CD4-positive, alpha-beta T cell (primary cell): ENCODE measurements around the gene NECTIN4. TPM values are rescaled to one million over a fixed set of nuclear protein-coding genes. Genes with fewer than 3 reads are reported as not detected.

Source experiments
- ATAC-seq: fragments of 200-7000 bp; cut with Tn5 transposase; one replicate; pipeline ENCODE4 v1.10.0; 2022; ENCODE audit warnings: mild to moderate bottlenecking; ENCODE audit not compliant: poor library complexity
- CTCF ChIA-PET: fragments of 350-600 bp; sonication (Branson Sonifier 250); formaldehyde crosslinking; loops from one replicate; lab custom pipeline; 2021; ENCODE audit warnings: antibody characterized with exemption, inconsistent platforms; lab: Charles Lee
- POLR2A ChIA-PET: fragments of 350-600 bp; sonication (Branson Sonifier 250); formaldehyde crosslinking; loops from one replicate; lab custom pipeline; 2021; ENCODE audit warnings: antibody characterized with exemption, inconsistent platforms; lab: Charles Lee
- DNase-seq, 14 experiments: peaks; one replicate each; pipeline ENCODE4 v3.0.0-alpha.2; 2013 to 2020; ENCODE audit warnings: mixed read lengths in 2 of 14
- H3K27ac ChIP-seq, 2 donors: one replicate each; pipeline versions ENCODE4 v1.5.1 to v1.7.0; 2013; ENCODE audit warnings: low read length in 2 of 2, low read depth in 1 of 2, mild to moderate bottlenecking in 1 of 2
- H3K27me3 ChIP-seq, 2 experiments: 1 replicate in 1 of 2; 2 replicates in 1 of 2; pipeline versions ENCODE4 v1.6.1 to v1.7.0; 2013; ENCODE audit warnings: low read length in 2 of 2, control low read depth in 1 of 2, mild to moderate bottlenecking in 1 of 2, moderate library complexity in 1 of 2; ENCODE audit not compliant: insufficient read depth in 2 of 2, control insufficient read depth in 1 of 2
- H3K36me3 ChIP-seq: one replicate; pipeline ENCODE4 v1.6.1; 2013; ENCODE audit warnings: low read length, control low read depth; ENCODE audit not compliant: insufficient read depth
- H3K4me1 ChIP-seq: one replicate; pipeline ENCODE4 v1.6.1; 2013; ENCODE audit warnings: low read length, control low read depth; ENCODE audit not compliant: insufficient read depth
- H3K4me3 ChIP-seq: one replicate; pipeline ENCODE4 v1.5.1; 2013; ENCODE audit warnings: mild to moderate bottlenecking, low read length, moderate library complexity
- H3K9me3 ChIP-seq, 2 experiments: 1 replicate in 1 of 2; 2 replicates in 1 of 2; pipeline versions ENCODE4 v1.6.1 to v1.7.0; 2013; ENCODE audit warnings: low read length in 2 of 2, mild to moderate bottlenecking in 2 of 2, control low read depth in 1 of 2, moderate library complexity in 1 of 2; ENCODE audit not compliant: control insufficient read depth in 1 of 2, insufficient read depth in 1 of 2
- H3K27ac Mint-ChIP-seq: one replicate; pipeline ENCODE4 v1.8.0; 2020; ENCODE audit warnings: mixed read lengths
- H3K27me3 Mint-ChIP-seq: one replicate; pipeline ENCODE4 v1.8.0; 2021; ENCODE audit warnings: mixed read lengths
- H3K36me3 Mint-ChIP-seq: one replicate; pipeline ENCODE4 v1.8.0; 2021; ENCODE audit warnings: low read depth, mixed read lengths
- H3K4me1 Mint-ChIP-seq: one replicate; pipeline ENCODE4 v1.8.0; 2021; ENCODE audit warnings: low read depth, mixed read lengths
- H3K4me3 Mint-ChIP-seq: one replicate; pipeline ENCODE4 v1.8.0; 2020; ENCODE audit warnings: mild to moderate bottlenecking, mixed read lengths
- H3K9me3 Mint-ChIP-seq: one replicate; pipeline ENCODE4 v1.8.0; 2020; ENCODE audit warnings: mixed read lengths
- intact Hi-C, 2 experiments: fragments of 100-400 bp; cut with DNase I in 1 of 2; cut with micrococcal nuclease in 1 of 2; formaldehyde crosslinking; loops; one replicate each; pipeline versions ENCODE4 v1.15.1 to v1.9.0; 2023 to 2025; cut with DNase I, micrococcal nuclease
- total RNA-seq, 174 experiments: library from RNA in 2 of 174; stranded (reverse) in 2 of 174; gene quantifications; one replicate each; pipeline ENCODE4 v1.2.3 and lab custom pipeline; 2021 to 2026
- TF ChIP-seq, protein P1 (sequence below): fragments of 200-600 bp; IDR thresholded peaks from one replicate; pipeline ENCODE4 v1.8.0; 2022; ENCODE audit warnings: antibody characterized with exemption, mild to moderate bottlenecking

NECTIN4 gene
- total RNA-seq, 2 experiments from 2014 or later: 0.22 TPM

- POLR2A ChIA-PET: interaction anchor here (1.0 to 8.4 kb wide), 2 partner anchors 10 to 17 kb away, joined by 4 to 295 read pairs; partner anchors contain the start of gene ARHGAP30
- Mint-ChIP-seq H3K27ac (no peak overlapping the region), H3K36me3 (peaks cover 84% of the 10 kb centered on the region)
These were observed 38.1 kb downstream of the NECTIN4 start for GRCh38 chr1:161051219-161051618.

GRCh38 chr1:161048949-161049722, 40.2 kb downstream of the NECTIN4 start:
- H3K27ac ChIP-seq: peak overlapping the region in 1 of 2 donors; percentile 33
- POLR2A ChIA-PET: interaction anchor here (8.4 kb wide), 1 partner anchor 20 kb away, joined by 295 read pairs; the partner anchor contains the start of gene ARHGAP30
- TF ChIP-seq, protein P1, sequence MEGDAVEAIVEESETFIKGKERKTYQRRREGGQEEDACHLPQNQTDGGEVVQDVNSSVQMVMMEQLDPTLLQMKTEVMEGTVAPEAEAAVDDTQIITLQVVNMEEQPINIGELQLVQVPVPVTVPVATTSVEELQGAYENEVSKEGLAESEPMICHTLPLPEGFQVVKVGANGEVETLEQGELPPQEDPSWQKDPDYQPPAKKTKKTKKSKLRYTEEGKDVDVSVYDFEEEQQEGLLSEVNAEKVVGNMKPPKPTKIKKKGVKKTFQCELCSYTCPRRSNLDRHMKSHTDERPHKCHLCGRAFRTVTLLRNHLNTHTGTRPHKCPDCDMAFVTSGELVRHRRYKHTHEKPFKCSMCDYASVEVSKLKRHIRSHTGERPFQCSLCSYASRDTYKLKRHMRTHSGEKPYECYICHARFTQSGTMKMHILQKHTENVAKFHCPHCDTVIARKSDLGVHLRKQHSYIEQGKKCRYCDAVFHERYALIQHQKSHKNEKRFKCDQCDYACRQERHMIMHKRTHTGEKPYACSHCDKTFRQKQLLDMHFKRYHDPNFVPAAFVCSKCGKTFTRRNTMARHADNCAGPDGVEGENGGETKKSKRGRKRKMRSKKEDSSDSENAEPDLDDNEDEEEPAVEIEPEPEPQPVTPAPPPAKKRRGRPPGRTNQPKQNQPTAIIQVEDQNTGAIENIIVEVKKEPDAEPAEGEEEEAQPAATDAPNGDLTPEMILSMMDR: no peak
- H3K4me1 Mint-ChIP-seq: peaks cover 18% of the 10 kb centered on the region
- no peak overlapping the region for H3K4me3 ChIP-seq
- H3K36me3 ChIP-seq: peaks cover 66% of the 10 kb centered on the region
- intact Hi-C loops: loop anchor here in 1 of 2 experiments (5.0 kb wide), 2 partner anchors 68 to 103 kb away; partner anchors contain the start of genes NIT1, PFDN2 and UFC1
- no peaks in the 10 kb centered on the region for H3K9me3 Mint-ChIP-seq
- peak overlapping the region; percentile 94 for H3K27ac Mint-ChIP-seq
- no peaks in the 10 kb centered on the region for H3K9me3 ChIP-seq
- no peak overlapping the region for H3K4me3 Mint-ChIP-seq
- H3K27me3 ChIP-seq: no peaks in the 10 kb centered on the region
- peaks cover 45% of the 10 kb centered on the region for H3K4me1 ChIP-seq
- CTCF ChIA-PET: no interaction called here
- peaks cover 85% of the 10 kb centered on the region for H3K36me3 Mint-ChIP-seq
- no peak for ATAC-seq
- no peaks in the 10 kb centered on the region for H3K27me3 Mint-ChIP-seq
- no peak for DNase-seq

More at GRCh38 chr1:161051219-161051618, 38.1 kb downstream of the NECTIN4 start:
- Histone ChIP-seq H3K36me3 (peaks cover 84% of the 10 kb centered on the region), H3K9me3 (no peaks in the 10 kb centered on the region), H3K27me3 (no peaks in the 10 kb centered on the region), H3K4me1 (peaks cover 37% of the 10 kb centered on the region), H3K4me3 (no peak overlapping the region), H3K27ac (peak overlapping the region in 1 of 2 donors; percentile 26)
- TF ChIP-seq, protein P1: no peak
- no peak for ATAC-seq
- no peaks in the 10 kb centered on the region for H3K27me3 Mint-ChIP-seq
- H3K4me1 Mint-ChIP-seq: peaks cover 13% of the 10 kb centered on the region
- no peak overlapping the region for H3K4me3 Mint-ChIP-seq
- peak in 1 of 14 experiments; percentile 8 for DNase-seq
- H3K9me3 Mint-ChIP-seq: no peaks in the 10 kb centered on the region
- intact Hi-C loops: no loop called here
- CTCF ChIA-PET: interaction anchor here (1.6 kb wide), 1 partner anchor 10 kb away, joined by 6 read pairs; no protein-coding TSS in a partner anchor

DNA sequence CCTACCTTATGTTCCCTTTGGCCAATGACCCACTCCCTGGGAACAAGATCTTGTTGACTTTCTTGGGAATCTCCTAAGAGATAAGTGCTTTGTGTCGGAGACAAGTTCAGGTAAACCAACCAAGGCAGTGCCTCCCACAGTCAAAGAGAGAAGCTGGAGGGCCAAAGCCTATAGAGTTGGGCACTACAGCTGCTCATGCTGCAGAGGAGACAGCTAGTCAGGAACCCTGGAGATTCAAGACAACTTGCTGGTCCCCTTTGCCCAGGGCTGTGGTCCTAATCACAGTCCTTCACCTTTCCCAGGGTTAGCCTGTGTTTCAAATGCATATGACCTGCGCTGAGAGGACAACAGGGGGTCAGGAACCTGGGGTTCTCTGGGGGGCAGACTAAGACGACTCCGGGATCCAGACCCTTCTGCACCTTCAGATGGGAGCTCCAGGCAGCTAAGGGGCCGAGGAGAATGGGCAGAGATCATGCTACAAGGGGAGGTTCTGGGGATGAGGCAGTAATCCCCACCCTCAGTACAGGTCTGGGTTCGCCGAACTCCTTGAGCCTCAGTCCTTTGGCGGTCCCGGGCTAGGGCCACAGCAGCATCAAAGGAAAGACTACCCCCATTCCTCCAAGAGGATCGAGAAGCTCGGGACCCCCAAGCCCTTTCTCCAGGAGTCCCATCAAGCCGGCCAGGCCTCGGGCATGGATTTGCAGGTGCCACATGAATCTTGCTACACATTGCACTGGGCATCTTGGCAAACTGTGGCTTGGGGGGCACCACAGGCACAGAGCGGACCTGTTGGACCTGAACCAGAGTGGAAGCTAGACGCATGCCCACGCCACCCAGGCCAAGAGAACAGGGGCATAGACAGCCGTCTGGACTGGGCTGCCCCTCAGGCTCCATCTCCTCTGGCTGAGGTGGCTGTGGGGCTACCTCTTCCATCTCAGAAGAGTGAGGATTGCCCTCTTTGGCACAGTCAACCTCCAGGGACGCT, 41.6 kb downstream of the NECTIN4 start:
- peaks cover 78% of the 10 kb centered on the region for H3K36me3 Mint-ChIP-seq
- intact Hi-C loops: loop anchor here (2.0 to 5.0 kb wide), 3 partner anchors 21 to 105 kb away; partner anchors contain the start of genes ARHGAP30 (in 1 of the 2), NIT1 (in 1 of the 2), PFDN2 (in 1 of the 2) and UFC1 (in 1 of the 2)
- peaks cover 58% of the 10 kb centered on the region for H3K36me3 ChIP-seq
- H3K27me3 ChIP-seq: no peaks in the 10 kb centered on the region
- DNase-seq (peak in 1 of 14 experiments; percentile 26), ATAC-seq (no peak)
- peak overlapping the region in 1 of 2 donors; percentile 96 for H3K27ac ChIP-seq
- no peaks in the 10 kb centered on the region for H3K9me3 ChIP-seq
- H3K4me3 ChIP-seq: no peak overlapping the region
- no peaks in the 10 kb centered on the region for H3K9me3 Mint-ChIP-seq
- no peaks in the 10 kb centered on the region for H3K27me3 Mint-ChIP-seq
- H3K4me1 Mint-ChIP-seq: peaks cover 27% of the 10 kb centered on the region
- ChIA-PET CTCF (interaction anchor here (0.6 to 5.3 kb wide), 6 partner anchors 12 to 49 kb away, joined by 3 to 34 read pairs (median 10); partner anchors contain the start of gene KLHDC9), POLR2A (interaction anchor here (1.0 to 8.4 kb wide), 5 partner anchors 10 to 110 kb away, joined by 3 to 295 read pairs (median 18); partner anchors contain the start of genes ARHGAP30, KLHDC9 and TSTD1)
- H3K27ac Mint-ChIP-seq: peak overlapping the region; percentile 94
- TF ChIP-seq, protein P1: no peak
- peaks cover 49% of the 10 kb centered on the region for H3K4me1 ChIP-seq
- peak overlapping the region; percentile 70 for H3K4me3 Mint-ChIP-seq
